HepG2 (cell line): ENCODE data around the gene CDK6. TPM values are rescaled to one million over a fixed set of nuclear protein-coding genes. Genes with fewer than 3 reads are reported as not detected.

Experiments
- HNRNPL ChIP-seq: fragments of 200-400 bp; formaldehyde crosslinking; IDR thresholded peaks from 2 replicates; pipeline ENCODE4 v1.6.1; 2017; ENCODE audit warnings: mild to moderate bottlenecking, low read depth, low read length
- HOXA9 ChIP-seq: sonication (generic); formaldehyde crosslinking; IDR thresholded peaks from 2 replicates; pipeline ENCODE4 v1.8.1; 2022; ENCODE audit warnings: missing genetic modification reagents, mild to moderate bottlenecking, moderate library complexity, borderline replicate concordance
- KDM3A ChIP-seq: IDR thresholded peaks from 2 replicates; pipeline ENCODE4 v1.6.1; 2018; ENCODE audit warnings: low read depth, missing compliant biosample characterization
- MTERF4 ChIP-seq: sonication (generic); formaldehyde crosslinking; IDR thresholded peaks from 2 replicates; pipeline ENCODE4 v1.8.0; 2023; ENCODE audit warnings: mild to moderate bottlenecking, missing genetic modification reagents
- PCBP2 ChIP-seq: fragments of 200-400 bp; formaldehyde crosslinking; optimal IDR thresholded peaks from 2 replicates; pipeline ENCODE3; 2018; ENCODE audit warnings: low read length, low read depth; ENCODE audit not compliant: poor library complexity, severe bottlenecking
- POLR2A ChIP-seq, 2 experiments: IDR thresholded peaks; 2 replicates each; pipeline ENCODE4 v1.6.1; 2011; ENCODE audit warnings: low read depth in 2 of 2, low read length in 2 of 2, mild to moderate bottlenecking in 1 of 2, moderate library complexity in 1 of 2; ENCODE audit not compliant: insufficient read depth in 1 of 2
- SOX6 ChIP-seq, 2 experiments: fragments of 450-650 bp in 1 of 2; sonication (generic) in 1 of 2; formaldehyde crosslinking in 1 of 2; IDR thresholded peaks; 2 replicates each; pipeline versions ENCODE4 v1.4.0 to v1.6.1; 2017 to 2020; ENCODE audit warnings: antibody characterized with exemption in 1 of 2, mild to moderate bottlenecking in 1 of 2, missing genetic modification reagents in 1 of 2
- TFE3 ChIP-seq: IDR thresholded peaks from 2 replicates; pipeline ENCODE4 v1.6.1; 2016
- ZFYVE20 ChIP-seq: sonication (generic); formaldehyde crosslinking; IDR thresholded peaks from 2 replicates; pipeline ENCODE4 v1.8.0; 2023; ENCODE audit warnings: low read depth, mild to moderate bottlenecking, moderate library complexity, missing genetic modification reagents, borderline replicate concordance
- ZNF333 ChIP-seq: sonication (generic); formaldehyde crosslinking; IDR thresholded peaks from 2 replicates; pipeline ENCODE4 v1.4.0; 2020; ENCODE audit warnings: mild to moderate bottlenecking, missing genetic modification reagents, borderline replicate concordance
- ZNF382 ChIP-seq: sonication (generic); formaldehyde crosslinking; IDR thresholded peaks from 2 replicates; pipeline ENCODE4 v1.5.0; 2020; ENCODE audit warnings: missing genetic modification reagents, mild to moderate bottlenecking, borderline replicate concordance
- ZNF446 ChIP-seq: sonication (generic); formaldehyde crosslinking; IDR thresholded peaks from 2 replicates; pipeline ENCODE4 v1.5.0; 2020; ENCODE audit warnings: mild to moderate bottlenecking, missing genetic modification reagents
- ZNF512 ChIP-seq: sonication (generic); formaldehyde crosslinking; IDR thresholded peaks from 2 replicates; pipeline ENCODE4 v1.4.0; 2020; ENCODE audit warnings: mild to moderate bottlenecking, missing genetic modification reagents
- ZNF567 ChIP-seq: sonication (generic); formaldehyde crosslinking; IDR thresholded peaks from 2 replicates; pipeline ENCODE4 v1.8.1; 2023; ENCODE audit warnings: mild to moderate bottlenecking, missing genetic modification reagents, borderline replicate concordance
- ZNF703 ChIP-seq: sonication (generic); formaldehyde crosslinking; IDR thresholded peaks from 2 replicates; pipeline ENCODE4 v1.5.1; 2020; ENCODE audit warnings: missing genetic modification reagents, mild to moderate bottlenecking, moderate library complexity, borderline replicate concordance
- ZSCAN31 ChIP-seq: sonication (generic); formaldehyde crosslinking; IDR thresholded peaks from 2 replicates; pipeline ENCODE4 v1.5.0; 2020; ENCODE audit warnings: low read depth, mild to moderate bottlenecking, missing genetic modification reagents
- polyA plus RNA-seq, 8 experiments: library from polyadenylated mRNA; depleted of rRNA in 3 of 8; stranded (reverse) in 7 of 8; unstranded in 1 of 8; fragments of >200 nt; fragmentation: Illumina TruSeq in 4 of 8; extraction: Trizol in 4 of 8; gene quantifications; 2 replicates each; pipeline versions ENCODE4 v1.2.1 to v1.2.3, GENCODE V29; 2011 to 2016; ENCODE audit warnings: low read depth in 4 of 8, missing spikeins in 1 of 8, mixed read lengths in 1 of 8; ENCODE audit not compliant: insufficient read depth in 1 of 8
- total RNA-seq, 5 experiments: library from RNA; depleted of rRNA; stranded (reverse); fragments of >200 nt; fragmentation: Illumina TruSeq; extraction: Trizol; gene quantifications; 2 replicates each; pipeline ENCODE4 v1.2.3, GENCODE V29; 2016; ENCODE audit warnings: low read depth in 1 of 5
- TF ChIP-seq, protein P1 (sequence below): sonication (generic); formaldehyde crosslinking; conservative IDR thresholded peaks from 2 replicates; pipeline ENCODE4 v1.8.1; 2023; ENCODE audit warnings: missing genetic modification reagents

CDK6 gene
- total and polyA plus RNA-seq, 2 of the 13 experiments (the other 11 are each of a cell fraction or from before 2014, with no cell fraction given), result 34.6 to 90.8 TPM

DNA sequence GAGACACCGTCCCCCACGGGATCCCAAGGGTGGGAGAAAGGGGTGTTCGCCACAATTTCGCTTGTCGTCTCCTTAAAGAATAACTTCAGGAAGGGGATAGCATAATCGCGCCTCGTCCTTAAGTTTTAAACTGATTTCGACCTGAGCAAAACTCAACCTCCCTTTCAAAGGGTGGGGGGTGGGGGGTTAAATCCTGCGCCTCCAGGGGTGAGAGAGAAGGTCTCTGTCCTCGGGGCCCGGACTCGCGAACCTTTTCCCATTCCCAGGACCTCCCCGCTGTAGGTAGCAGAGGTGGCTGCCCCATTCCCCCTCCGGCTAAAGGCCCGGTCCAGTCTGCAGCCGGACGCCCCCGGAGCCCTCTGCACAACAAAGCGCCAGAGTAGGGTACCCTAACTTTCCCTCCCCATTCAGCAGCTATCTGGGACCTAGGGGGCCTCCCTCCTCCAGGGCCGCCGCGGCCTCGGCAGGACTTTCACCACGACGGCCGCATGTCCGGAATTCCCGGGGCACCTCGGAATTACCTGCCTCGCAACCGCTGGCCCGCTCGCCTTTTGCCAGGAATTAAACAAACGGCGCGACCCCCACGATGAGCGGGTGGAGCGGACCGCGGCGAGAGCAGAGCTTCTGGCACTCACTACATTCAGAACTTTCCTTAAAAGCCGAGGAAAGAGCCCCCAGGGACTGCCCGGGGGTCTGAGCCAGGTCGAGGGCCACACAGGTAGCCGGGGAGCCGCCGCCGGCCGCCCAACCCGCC is 1.7 kb downstream of the CDK6 start (continued):
- TF ChIP-seq, protein P1, sequence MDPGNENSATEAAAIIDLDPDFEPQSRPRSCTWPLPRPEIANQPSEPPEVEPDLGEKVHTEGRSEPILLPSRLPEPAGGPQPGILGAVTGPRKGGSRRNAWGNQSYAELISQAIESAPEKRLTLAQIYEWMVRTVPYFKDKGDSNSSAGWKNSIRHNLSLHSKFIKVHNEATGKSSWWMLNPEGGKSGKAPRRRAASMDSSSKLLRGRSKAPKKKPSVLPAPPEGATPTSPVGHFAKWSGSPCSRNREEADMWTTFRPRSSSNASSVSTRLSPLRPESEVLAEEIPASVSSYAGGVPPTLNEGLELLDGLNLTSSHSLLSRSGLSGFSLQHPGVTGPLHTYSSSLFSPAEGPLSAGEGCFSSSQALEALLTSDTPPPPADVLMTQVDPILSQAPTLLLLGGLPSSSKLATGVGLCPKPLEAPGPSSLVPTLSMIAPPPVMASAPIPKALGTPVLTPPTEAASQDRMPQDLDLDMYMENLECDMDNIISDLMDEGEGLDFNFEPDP (CRISPR knock-in tag), result no peak
- TF ChIP-seq SOX6 (IDR thresholded peaks at IDR 0.05) (no peak), SOX6 (CRISPR knock-in tag; IDR thresholded peaks at IDR 0.05) (no peak), HOXA9 (no peak), PCBP2 (no peak), ZNF333 (CRISPR knock-in tag) (no peak), ZNF512 (CRISPR knock-in tag) (no peak), ZNF446 (peak; percentile 9; the same call in 1 of the 2 replicates), ZNF703 (CRISPR knock-in tag) (0 out of 2 replicates have a peak, but pooled peaks have one; percentile 46), KDM3A (CRISPR knock-in tag) (0 out of 2 replicates have a peak, but pooled peaks have one; percentile 33), ZNF382 (no peak), ZSCAN31 (no peak), ZNF567 (CRISPR knock-in tag) (no peak), HNRNPL (0 out of 2 replicates have a peak, but pooled peaks have one; percentile 68), TFE3 (no peak), POLR2A (IDR thresholded peaks at IDR 0.05; ENCODE audit: insufficient read depth in 1 of 2, low read depth in 2 of 2, low read length in 2 of 2) (peak in 1 of 2 experiments; percentile 1; a peak in 1 of 4 replicates), ZFYVE20 (CRISPR knock-in tag) (no peak), MTERF4 (CRISPR knock-in tag) (0 out of 2 replicates have a peak, but pooled peaks have one; percentile 1)
